Mesothelial cell of epicardium (in vitro differentiated cells): ENCODE measurements around the gene CTSZ. TPM values are rescaled to one million over a fixed set of nuclear protein-coding genes. Genes with fewer than 3 reads are reported as not detected.
"Not testable (repeated sequence)": the region's sequence is repeated elsewhere in the genome, so short reads cannot be mapped to it uniquely, and the experiment has no call there.

ENCODE experiments used
- DNase-seq, 2 experiments: peaks; one replicate each; pipeline ENCODE4 v3.0.0; 2021; ENCODE audit warnings: low spot score in 2 of 2; ENCODE audit not compliant: unreplicated experiment in 2 of 2
- H3K27ac Mint-ChIP-seq: 2 replicates; pipeline ENCODE4 v1.8.0; 2021; ENCODE audit warnings: mixed read lengths
- H3K27me3 Mint-ChIP-seq: 2 replicates; pipeline ENCODE4 v1.8.0; 2021; ENCODE audit warnings: low read depth, mixed read lengths
- H3K36me3 Mint-ChIP-seq: 2 replicates; pipeline ENCODE4 v1.8.0; 2021; ENCODE audit warnings: mixed read lengths
- H3K4me1 Mint-ChIP-seq: 2 replicates; pipeline ENCODE4 v1.8.0; 2021; ENCODE audit warnings: mixed read lengths
- H3K4me3 Mint-ChIP-seq: 2 replicates; pipeline ENCODE4 v1.8.0; 2021; ENCODE audit warnings: mild to moderate bottlenecking, moderate library complexity, mixed read lengths
- H3K9me3 Mint-ChIP-seq: 2 replicates; pipeline ENCODE4 v1.8.0; 2021; ENCODE audit warnings: mixed read lengths
- CTCF ChIP-seq: fragments of 200-600 bp; sonication (generic); IDR thresholded peaks from one replicate; pipeline ENCODE4 v1.5.0; 2021; ENCODE audit warnings: antibody characterized with exemption; ENCODE audit not compliant: unreplicated experiment
- total RNA-seq: library from RNA; stranded (reverse); gene quantifications from 3 replicates; pipeline ENCODE4 v1.2.1, GENCODE V29; 2021

The CTSZ gene
- total RNA-seq, 1 donor from 2014 or later, result 65.3 TPM

- Mint-ChIP-seq H3K27ac (no peak overlapping the region), H3K9me3 (no peaks in the 10 kb centered on the region), H3K4me1 (peaks cover 29% of the 10 kb centered on the region), H3K36me3 (no peaks in the 10 kb centered on the region), H3K4me3 (no peak overlapping the region), H3K27me3 (no peaks in the 10 kb centered on the region)
- no peak for TF ChIP-seq CTCF
- no peak for DNase-seq
Measured at GRCh38 chr20:59015411-59015810, 8.4 kb upstream of the CTSZ start.

- Mint-ChIP-seq H3K27ac (no peak overlapping the region), H3K27me3 (no peaks in the 10 kb centered on the region), H3K36me3 (no peaks in the 10 kb centered on the region), H3K4me3 (no peak overlapping the region), H3K9me3 (no peaks in the 10 kb centered on the region), H3K4me1 (peaks cover 34% of the 10 kb centered on the region)
- no peak for TF ChIP-seq CTCF
- DNase-seq, result peak in 1 of 2 experiments; percentile 11
Measured at GRCh38 chr20:59014680-59015389, 7.8 kb upstream of the CTSZ start.

GRCh38 chr20:59013959-59014608 is 7.0 kb upstream of the CTSZ start:
- DNase-seq, result peak in 1 of 2 experiments; percentile 20
- H3K27me3 Mint-ChIP-seq, result no peaks in the 10 kb centered on the region
- peaks cover 35% of the 10 kb centered on the region for H3K4me1 Mint-ChIP-seq
- H3K27ac Mint-ChIP-seq, result no peak overlapping the region
- no peak for TF ChIP-seq CTCF
- no peak overlapping the region for H3K4me3 Mint-ChIP-seq
- H3K36me3 Mint-ChIP-seq, result no peaks in the 10 kb centered on the region
- H3K9me3 Mint-ChIP-seq, result no peaks in the 10 kb centered on the region

GRCh38 chr20:59013031-59013951 is 6.2 kb upstream of the CTSZ start:
- no peaks in the 10 kb centered on the region for H3K9me3 Mint-ChIP-seq
- H3K27ac Mint-ChIP-seq, result no peak overlapping the region
- no peak overlapping the region for H3K4me3 Mint-ChIP-seq
- no peaks in the 10 kb centered on the region for H3K27me3 Mint-ChIP-seq
- peaks cover 35% of the 10 kb centered on the region for H3K4me1 Mint-ChIP-seq
- no peak for TF ChIP-seq CTCF
- peak in 1 of 2 experiments; percentile 26 for DNase-seq
- no peaks in the 10 kb centered on the region for H3K36me3 Mint-ChIP-seq

- peaks cover 33% of the 10 kb centered on the region for H3K4me1 Mint-ChIP-seq
- not testable (repeated sequence) for H3K4me3 Mint-ChIP-seq, H3K9me3 Mint-ChIP-seq, H3K27me3 Mint-ChIP-seq, H3K27ac Mint-ChIP-seq, H3K36me3 Mint-ChIP-seq, DNase-seq
Measured at GRCh38 chr20:59011874-59012157, 4.8 kb upstream of the CTSZ start.
